ENCODE data around the gene TFRC. TPM values are rescaled to one million over a fixed set of nuclear protein-coding genes. Genes with fewer than 3 reads are reported as not detected.
"Not testable (repeated sequence)": the region's sequence is repeated elsewhere in the genome, so short reads cannot be mapped to it uniquely, and the experiment has no call there.

TFRC gene
- polyA plus RNA-seq, 3 donors = 6.6 to 43.1 (median 7.9) TPM

DNA sequence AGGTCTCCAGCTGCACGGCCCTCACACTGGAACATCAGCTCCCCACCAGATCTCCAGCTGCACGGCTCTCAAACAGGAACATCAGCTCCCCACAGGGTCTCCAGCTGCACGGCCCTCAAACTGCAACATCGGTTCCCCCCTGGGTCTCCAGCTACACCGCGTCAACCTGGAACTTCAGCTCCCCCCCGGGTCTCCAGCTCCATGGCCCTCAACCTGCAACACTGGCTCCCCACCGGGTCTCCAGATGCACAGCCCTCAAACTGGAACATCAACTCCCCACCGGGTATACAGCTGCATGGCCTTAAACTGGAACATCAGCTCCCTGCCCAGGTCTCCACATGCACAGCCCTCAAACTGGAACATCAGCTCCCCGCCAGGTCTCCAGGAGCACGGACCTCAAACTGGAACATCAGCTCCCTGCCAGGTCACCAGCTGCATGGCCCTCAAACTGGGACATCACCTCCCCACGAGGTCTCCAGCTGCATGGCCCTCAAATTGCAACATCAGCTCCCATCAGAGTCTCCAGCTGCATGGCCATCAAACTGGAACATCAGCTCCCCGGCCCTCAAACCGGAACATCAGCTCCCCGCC, 81.4 kb downstream of the TFRC start:
- H3K36me3 Mint-ChIP-seq; H2AFZ ChIP-seq (ENCODE audit: insufficient read depth, low read depth, low read length, poor library complexity, severe bottlenecking); H4K20me1 ChIP-seq (ENCODE audit: insufficient read depth, low read length); intact Hi-C loops (cut with micrococcal nuclease); H3K36me3 ChIP-seq (replicated peaks in 1 of 2; ENCODE audit: control insufficient read depth in 1 of 2, insufficient read depth in 2 of 2, low read length in 2 of 2); H3K4me1 ChIP-seq (ENCODE audit: control insufficient read depth in 1 of 2, insufficient read depth in 2 of 2, low read length in 2 of 2); H3K4me3 ChIP-seq (replicated peaks in 1 of 3; ENCODE audit: low read depth in 2 of 3, low read length in 3 of 3); H3K4me2 ChIP-seq (replicated peaks; ENCODE audit: extremely low read depth, low read length, poor library complexity, severe bottlenecking); H3K9me3 ChIP-seq (replicated peaks in 1 of 2; ENCODE audit: control insufficient read depth in 1 of 2, insufficient read depth in 1 of 2, low read length in 2 of 2); H3K9ac ChIP-seq (ENCODE audit: insufficient read depth, low read length, poor library complexity, severe bottlenecking); H3K9me3 Mint-ChIP-seq; DNase-seq; H3K27me3 ChIP-seq (ENCODE audit: control insufficient read depth in 2 of 2, insufficient read depth in 2 of 2, low read length in 2 of 2); H3K79me2 ChIP-seq (ENCODE audit: insufficient read depth, low read length); H3K27ac Mint-ChIP-seq; H3K27ac ChIP-seq (ENCODE audit: low read depth in 1 of 2, low read length in 2 of 2): not testable (repeated sequence)
- H3K4me3 Mint-ChIP-seq = peak overlapping the region in 1 of 2 donors; percentile 8
- 57% methylated on average over 11 of the region's 15 CpGs for WGBS (ENCODE audit: insufficient coverage)
- H3K4me1 Mint-ChIP-seq = peaks cover 14% of the 10 kb centered on the region
- H3K27me3 Mint-ChIP-seq (ENCODE audit: low read depth in 3 of 3) = peaks cover 8 to 13% (median 12%) of the 10 kb centered on the region in 3 donors

DNA sequence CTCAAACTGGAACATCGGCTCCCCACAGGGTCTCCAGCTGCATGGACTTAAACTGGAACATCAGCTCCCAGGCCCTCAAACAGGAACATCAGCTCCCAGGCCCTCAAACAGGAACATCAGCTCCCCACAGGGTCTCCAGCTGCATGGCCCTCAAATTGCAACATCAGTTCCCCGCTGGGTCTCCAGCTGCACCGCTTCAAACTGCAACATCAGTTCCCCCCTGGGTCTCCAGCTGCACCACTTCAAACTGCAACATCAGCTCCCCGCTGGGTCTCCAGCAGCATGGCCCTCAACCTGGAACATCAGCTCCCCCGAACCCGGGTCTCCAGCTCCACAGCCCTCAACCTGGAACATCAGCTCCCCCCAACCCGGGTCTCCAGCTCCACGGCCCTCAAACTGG, 82.0 kb downstream of the TFRC start:
- Histone ChIP-seq H3K4me3 (replicated peaks in 1 of 3; ENCODE audit: low read depth in 2 of 3, low read length in 3 of 3) (no peak overlapping the region), H3K4me1 (ENCODE audit: control insufficient read depth in 1 of 2, insufficient read depth in 2 of 2, low read length in 2 of 2) (peaks cover 7 to 8% of the 10 kb centered on the region in 2 donors), H3K9me3 (replicated peaks in 1 of 2; ENCODE audit: control insufficient read depth in 1 of 2, insufficient read depth in 1 of 2, low read length in 2 of 2) (no peaks in the 10 kb centered on the region), H4K20me1 (ENCODE audit: insufficient read depth, low read length) (no peaks in the 10 kb centered on the region), H3K79me2 (ENCODE audit: insufficient read depth, low read length) (no peaks in the 10 kb centered on the region), H3K4me2 (replicated peaks; ENCODE audit: extremely low read depth, low read length, poor library complexity, severe bottlenecking) (no peak overlapping the region), H2AFZ (ENCODE audit: insufficient read depth, low read depth, low read length, poor library complexity, severe bottlenecking) (no peak overlapping the region), H3K27ac (ENCODE audit: low read depth in 1 of 2, low read length in 2 of 2) (no peak overlapping the region), H3K9ac (ENCODE audit: insufficient read depth, low read length, poor library complexity, severe bottlenecking) (no peak overlapping the region), H3K36me3 (replicated peaks in 1 of 2; ENCODE audit: control insufficient read depth in 1 of 2, insufficient read depth in 2 of 2, low read length in 2 of 2) (no peaks in the 10 kb centered on the region), H3K27me3 (ENCODE audit: control insufficient read depth in 2 of 2, insufficient read depth in 2 of 2, low read length in 2 of 2) (no peaks in the 10 kb centered on the region)
- intact Hi-C loops (cut with micrococcal nuclease) = no loop called here
- DNase-seq = no peak
- peaks cover 0 to 7% (median 4%) of the 10 kb centered on the region in 7 donors for H3K9me3 Mint-ChIP-seq
- TF ChIP-seq, protein P1, sequence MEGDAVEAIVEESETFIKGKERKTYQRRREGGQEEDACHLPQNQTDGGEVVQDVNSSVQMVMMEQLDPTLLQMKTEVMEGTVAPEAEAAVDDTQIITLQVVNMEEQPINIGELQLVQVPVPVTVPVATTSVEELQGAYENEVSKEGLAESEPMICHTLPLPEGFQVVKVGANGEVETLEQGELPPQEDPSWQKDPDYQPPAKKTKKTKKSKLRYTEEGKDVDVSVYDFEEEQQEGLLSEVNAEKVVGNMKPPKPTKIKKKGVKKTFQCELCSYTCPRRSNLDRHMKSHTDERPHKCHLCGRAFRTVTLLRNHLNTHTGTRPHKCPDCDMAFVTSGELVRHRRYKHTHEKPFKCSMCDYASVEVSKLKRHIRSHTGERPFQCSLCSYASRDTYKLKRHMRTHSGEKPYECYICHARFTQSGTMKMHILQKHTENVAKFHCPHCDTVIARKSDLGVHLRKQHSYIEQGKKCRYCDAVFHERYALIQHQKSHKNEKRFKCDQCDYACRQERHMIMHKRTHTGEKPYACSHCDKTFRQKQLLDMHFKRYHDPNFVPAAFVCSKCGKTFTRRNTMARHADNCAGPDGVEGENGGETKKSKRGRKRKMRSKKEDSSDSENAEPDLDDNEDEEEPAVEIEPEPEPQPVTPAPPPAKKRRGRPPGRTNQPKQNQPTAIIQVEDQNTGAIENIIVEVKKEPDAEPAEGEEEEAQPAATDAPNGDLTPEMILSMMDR (IDR thresholded peaks at IDR 0.05) = no peak
- peaks cover 8 to 12% (median 11%) of the 10 kb centered on the region in 3 donors for H3K27me3 Mint-ChIP-seq (ENCODE audit: low read depth in 3 of 3)
- 39% methylated on average over 8 of the region's 8 CpGs for WGBS (ENCODE audit: insufficient coverage)
- peaks cover 0 to 2% of the 10 kb centered on the region in 2 donors for H3K36me3 Mint-ChIP-seq
- peak overlapping the region in 1 of 2 donors; percentile 8 for H3K4me3 Mint-ChIP-seq
- peaks cover 14% of the 10 kb centered on the region for H3K4me1 Mint-ChIP-seq
- no peak overlapping the region for H3K27ac Mint-ChIP-seq

Small RNAs within 50 kb of the gene (small RNA-seq; reads per million reads assigned to genes)
- not detected for gene RNU7-18P (ENCODE audit: insufficient read length, low read depth)

Other genes starting within 250 kb of the TFRC start
- 100 to 1,000 TPM in 1 of 3 donors, 1 to 10 TPM in 1, under 1 TPM in 1; 0.84 to 131 (median 1.8) TPM for gene TNK2, start 173.5 kb downstream of the TFRC start, polyA plus RNA-seq
- gene ZDHHC19, start 129.3 kb upstream of the TFRC start, polyA plus RNA-seq = not detected
- 1 to 10 TPM in 1 of 3 donors, under 1 TPM in 2; 0.27 to 1.1 (median 0.37) TPM for gene SLC51A, start 134.4 kb upstream of the TFRC start, polyA plus RNA-seq
- gene PCYT1A, start 205.6 kb upstream of the TFRC start, polyA plus RNA-seq = 10 to 100 TPM; 24.3 to 99.6 (median 31.6) TPM
- gene DYNLT2B, start 236.2 kb upstream of the TFRC start, polyA plus RNA-seq = 1 to 10 TPM; 2.5 to 3.0 (median 2.7) TPM